Measurements from ENCODE around the gene GIPC3. TPM values are rescaled to one million over a fixed set of nuclear protein-coding genes. Genes with fewer than 3 reads are reported as not detected.

The GIPC3 gene
- total RNA-seq, 4 donors from 2014 or later = 0.19 to 0.89 (median 0.37) TPM

GRCh38 chr19:3547767-3548282 is 37.5 kb upstream of the GIPC3 start:
- TF ChIP-seq EP300 (IDR thresholded peaks at IDR 0.05) (no peak), CTCF (IDR thresholded peaks at IDR 0.05) (no peak), POLR2A (IDR thresholded peaks at IDR 0.05) (no peak), POLR2AphosphoS5 (IDR thresholded peaks at IDR 0.05) (no peak)
- H3K4me1 ChIP-seq = peaks cover 13% of the 10 kb centered on the region
- H3K27ac ChIP-seq = no peak overlapping the region
- no peaks in the 10 kb centered on the region for H3K9me3 ChIP-seq
- DNase-seq (ENCODE audit: low spot score in 2 of 2) = no peak
- H3K27me3 ChIP-seq = no peaks in the 10 kb centered on the region
- WGBS = 86% methylated on average over 8 of the region's 36 CpGs
- peaks cover 16% of the 10 kb centered on the region for H3K36me3 ChIP-seq
- no peak overlapping the region for H3K4me3 ChIP-seq

GRCh38 chr19:3548606-3549005 is 36.7 kb upstream of the GIPC3 start:
- 81% methylated on average over 7 of the region's 14 CpGs for WGBS
- Histone ChIP-seq H3K9me3 (no peaks in the 10 kb centered on the region), H3K4me1 (peaks cover 16% of the 10 kb centered on the region), H3K27ac (no peak overlapping the region), H3K27me3 (no peaks in the 10 kb centered on the region), H3K36me3 (peaks cover 16% of the 10 kb centered on the region), H3K4me3 (no peak overlapping the region)
- DNase-seq (ENCODE audit: low spot score in 2 of 2) = no peak
- no peak for TF ChIP-seq POLR2AphosphoS5 (IDR thresholded peaks at IDR 0.05)
- no peak for TF ChIP-seq POLR2A (IDR thresholded peaks at IDR 0.05)
- no peak for TF ChIP-seq CTCF (IDR thresholded peaks at IDR 0.05)
- TF ChIP-seq EP300 (IDR thresholded peaks at IDR 0.05) = no peak

- Histone ChIP-seq H3K36me3 (peaks cover 8% of the 10 kb centered on the region), H3K27ac (no peak overlapping the region), H3K4me1 (peaks cover 16% of the 10 kb centered on the region), H3K27me3 (no peaks in the 10 kb centered on the region), H3K9me3 (no peaks in the 10 kb centered on the region), H3K4me3 (no peak overlapping the region)
- TF ChIP-seq POLR2AphosphoS5 (IDR thresholded peaks at IDR 0.05) = no peak
- no peak for TF ChIP-seq EP300 (IDR thresholded peaks at IDR 0.05)
- TF ChIP-seq POLR2A (IDR thresholded peaks at IDR 0.05) = no peak
- TF ChIP-seq CTCF (IDR thresholded peaks at IDR 0.05) = no peak
- WGBS = 90% methylated on average over 10 of the region's 10 CpGs
- DNase-seq (ENCODE audit: low spot score in 2 of 2) = no peak
Observed at GRCh38 chr19:3549816-3550215, 35.5 kb upstream of the GIPC3 start.

- Histone ChIP-seq H3K9me3 (no peaks in the 10 kb centered on the region), H3K4me3 (no peak overlapping the region), H3K27me3 (no peaks in the 10 kb centered on the region), H3K4me1 (peaks cover 23% of the 10 kb centered on the region), H3K27ac (no peak overlapping the region), H3K36me3 (peaks cover 8% of the 10 kb centered on the region)
- no peak for TF ChIP-seq POLR2A (IDR thresholded peaks at IDR 0.05)
- no peak for TF ChIP-seq CTCF (IDR thresholded peaks at IDR 0.05)
- no peak for TF ChIP-seq EP300 (IDR thresholded peaks at IDR 0.05)
- TF ChIP-seq POLR2AphosphoS5 (IDR thresholded peaks at IDR 0.05) = no peak
- DNase-seq (ENCODE audit: low spot score in 2 of 2) = no peak
- 88% methylated on average over 23 of the region's 34 CpGs for WGBS
Observed at GRCh38 chr19:3550947-3551791, 34.1 kb upstream of the GIPC3 start.

- TF ChIP-seq EP300 (IDR thresholded peaks at IDR 0.05) = no peak
- no peak for TF ChIP-seq POLR2A (IDR thresholded peaks at IDR 0.05)
- no peak for TF ChIP-seq CTCF (IDR thresholded peaks at IDR 0.05)
- TF ChIP-seq POLR2AphosphoS5 (IDR thresholded peaks at IDR 0.05) = no peak
- no peak overlapping the region for H3K4me3 ChIP-seq
- H3K27ac ChIP-seq = no peak overlapping the region
- H3K27me3 ChIP-seq = no peaks in the 10 kb centered on the region
- no peaks in the 10 kb centered on the region for H3K9me3 ChIP-seq
- H3K36me3 ChIP-seq = peaks cover 8% of the 10 kb centered on the region
- peaks cover 28% of the 10 kb centered on the region for H3K4me1 ChIP-seq
- no peak for DNase-seq (ENCODE audit: low spot score in 2 of 2)
- 70% methylated on average over 9 of the region's 9 CpGs for WGBS
Observed at GRCh38 chr19:3551792-3552095, 33.5 kb upstream of the GIPC3 start.
